HG03565 (cell line): ENCODE results near the gene PNPLA7.

Experiments used
- ATAC-seq: cut with Tn5 transposase; IDR thresholded peaks from one replicate; pipeline ENCODE4 v1.9.1; 2021; ENCODE audit warnings: mild to moderate bottlenecking, moderate library complexity; ENCODE audit not compliant: unreplicated experiment

Gene PNPLA7

DNA sequence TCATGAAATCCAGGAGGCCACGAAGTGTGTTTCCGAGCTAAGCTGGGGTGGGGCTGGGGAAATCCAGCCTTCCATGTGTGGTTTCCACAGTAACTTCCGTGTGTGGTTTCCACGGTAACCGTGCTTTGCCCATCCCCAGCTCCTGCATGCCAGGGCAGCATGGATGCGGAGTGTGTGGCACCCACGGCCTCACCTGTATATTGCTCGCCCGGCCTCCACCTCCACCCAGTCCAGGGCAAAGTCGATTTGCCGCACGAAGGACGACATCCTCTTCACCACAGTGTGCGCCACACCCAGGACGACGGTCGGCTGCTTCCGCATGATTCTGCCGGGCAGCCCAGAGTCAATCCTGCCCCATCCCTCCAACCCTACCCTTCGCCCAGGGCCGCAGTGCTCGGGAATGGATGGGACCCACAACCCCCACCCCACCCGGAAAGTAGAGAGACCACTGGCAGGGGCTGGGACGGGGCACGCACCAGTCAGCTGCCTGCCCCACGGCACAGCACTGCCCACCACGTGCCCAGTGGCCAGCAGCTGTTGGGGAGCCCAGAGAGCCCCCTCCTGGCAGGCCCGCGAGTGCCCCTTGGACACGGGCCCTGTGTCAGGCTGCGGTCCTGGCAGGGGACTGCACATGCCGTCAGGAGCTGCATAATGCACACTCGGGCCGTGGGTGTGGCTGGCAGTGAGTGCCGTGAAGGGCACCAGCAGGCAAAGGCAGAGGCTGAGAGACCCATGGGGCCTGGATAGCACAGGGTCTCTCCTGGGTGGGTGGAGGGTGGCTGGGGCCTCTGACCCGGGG is 52.1 kb downstream of the PNPLA7 start:
- no peak for ATAC-seq

DNA sequence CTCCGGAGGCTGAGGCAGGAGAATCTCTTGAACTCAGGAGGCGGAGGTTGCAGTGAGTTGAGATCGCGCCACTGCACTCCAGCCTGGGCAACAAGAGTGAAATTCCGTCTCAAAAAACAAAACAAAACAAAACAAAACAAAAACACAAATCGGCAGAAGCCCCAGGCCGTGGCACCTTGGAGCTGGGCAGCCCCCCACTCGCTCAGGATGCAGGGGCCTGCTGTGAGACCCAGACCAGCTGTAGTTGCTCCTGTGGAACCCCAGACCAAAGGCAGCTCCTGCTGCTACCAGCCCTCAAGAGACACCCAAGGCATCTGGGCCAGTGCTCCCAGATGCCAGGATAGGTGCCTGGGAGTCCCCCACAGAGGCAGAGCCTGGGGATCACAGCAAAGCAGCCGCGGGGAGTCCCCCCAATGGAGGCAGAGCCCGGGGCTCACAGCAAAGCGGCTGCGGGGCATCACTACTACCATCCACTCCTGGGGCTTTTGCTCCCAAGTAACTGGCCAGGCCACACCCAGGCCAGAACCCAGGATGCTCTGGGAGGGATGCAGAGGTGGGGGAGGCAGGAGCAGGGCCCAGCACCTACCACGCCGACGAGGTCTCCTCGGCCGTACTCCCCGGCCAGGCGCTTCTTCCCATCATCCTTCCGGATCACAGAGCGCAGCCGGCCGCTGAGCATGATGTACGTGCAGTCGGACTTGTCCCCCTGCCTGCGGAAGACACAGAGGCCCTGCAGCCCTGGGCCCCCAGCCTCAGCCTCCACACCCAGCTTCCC is 53.4 kb downstream of the PNPLA7 start:
- no peak for ATAC-seq

DNA sequence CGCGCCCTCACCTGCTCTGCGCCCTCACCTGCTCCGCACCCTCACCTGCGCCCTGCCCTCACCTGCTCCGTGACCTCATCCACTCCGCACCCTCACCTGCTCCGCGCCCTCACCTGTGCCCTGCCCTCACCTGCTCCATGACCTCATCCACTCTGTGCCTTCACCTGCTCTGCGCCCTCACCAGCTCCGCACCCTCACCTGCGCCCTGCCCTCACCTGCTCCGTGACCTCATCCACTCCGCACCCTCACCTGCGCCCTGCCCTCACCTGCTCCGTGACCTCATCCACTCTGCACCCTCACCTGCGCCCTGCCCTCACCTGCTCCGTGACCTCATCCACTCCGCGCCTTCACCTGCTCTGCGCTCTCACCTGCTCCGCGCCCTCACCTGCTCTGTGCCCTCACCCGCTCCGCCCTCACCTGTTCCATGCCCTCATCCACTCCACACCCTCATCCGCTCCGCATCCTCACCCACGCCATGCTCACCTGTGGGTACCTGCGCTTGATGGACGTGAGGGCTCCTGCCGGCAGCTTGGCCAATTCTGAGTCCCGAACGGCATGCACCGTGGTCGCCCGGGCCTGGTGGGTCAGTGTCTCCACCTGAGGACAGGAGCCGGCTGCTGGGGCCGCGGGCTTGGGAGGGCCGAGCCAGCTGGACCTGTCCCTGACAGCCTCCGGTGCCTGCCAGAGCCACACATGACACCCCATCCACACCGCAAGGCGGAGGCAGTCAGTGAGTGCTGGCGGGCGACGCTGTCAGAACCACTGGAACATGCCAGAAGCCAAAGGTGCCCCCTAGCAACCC is 55.5 kb downstream of the PNPLA7 start:
- no peak for ATAC-seq

DNA sequence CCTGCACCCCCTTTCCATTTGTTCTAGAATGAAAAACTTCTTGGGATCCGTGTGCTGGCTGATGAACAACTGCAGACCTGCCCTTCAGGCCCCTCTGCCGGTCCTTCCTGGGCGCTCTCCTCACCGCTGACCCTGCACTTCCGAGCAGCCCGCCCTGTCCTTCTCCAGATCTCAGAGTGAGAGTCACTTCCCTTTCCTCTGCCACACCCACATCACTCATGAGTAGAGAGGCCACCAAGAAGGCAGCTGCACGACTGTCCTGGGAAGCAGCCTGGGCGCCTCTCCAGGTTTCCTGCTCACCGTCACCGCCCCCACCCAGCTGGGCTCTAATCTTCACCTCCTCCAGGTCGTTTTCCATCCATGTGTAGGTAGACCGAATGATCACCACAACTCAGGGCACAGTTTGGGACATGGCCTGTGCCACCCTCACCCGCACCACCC is 56.1 kb downstream of the PNPLA7 start:
- ATAC-seq, result no peak

DNA sequence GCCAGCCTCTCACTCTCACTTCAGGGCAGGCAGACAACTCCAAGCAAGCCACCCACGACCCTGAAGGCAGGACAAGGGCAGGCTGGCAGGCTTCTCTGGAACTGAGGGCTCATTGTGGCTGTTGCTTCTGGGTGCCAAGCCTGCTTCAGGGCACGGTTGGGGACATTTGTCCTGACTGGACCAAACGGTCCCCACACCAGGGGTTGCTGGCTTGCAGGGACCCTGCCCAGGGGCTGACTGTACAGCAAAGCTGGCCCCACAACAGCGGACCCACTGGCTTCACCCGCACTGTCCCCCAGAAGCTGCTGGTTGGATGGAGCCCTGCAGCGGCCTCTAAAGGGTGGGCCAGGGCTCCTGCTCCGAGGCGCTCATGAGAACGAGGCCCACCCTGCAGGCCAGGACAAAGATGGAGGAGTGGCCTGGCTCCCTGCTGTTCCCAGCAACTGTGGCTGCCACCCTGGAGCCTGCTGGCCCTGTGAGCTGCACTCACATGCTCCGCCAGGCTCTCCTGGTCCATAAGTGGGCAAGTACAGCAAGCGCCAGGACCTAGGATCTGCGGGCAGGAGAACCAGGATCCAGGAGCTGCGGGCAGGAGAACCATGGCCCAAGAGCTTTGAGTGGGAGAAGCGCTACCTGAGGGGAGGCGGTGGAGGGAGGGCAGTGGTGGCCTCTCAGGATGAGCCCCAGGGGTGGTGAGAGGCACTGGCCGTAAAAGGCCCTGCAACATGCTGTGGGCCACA is 56.7 kb downstream of the PNPLA7 start:
- ATAC-seq, result no peak

DNA sequence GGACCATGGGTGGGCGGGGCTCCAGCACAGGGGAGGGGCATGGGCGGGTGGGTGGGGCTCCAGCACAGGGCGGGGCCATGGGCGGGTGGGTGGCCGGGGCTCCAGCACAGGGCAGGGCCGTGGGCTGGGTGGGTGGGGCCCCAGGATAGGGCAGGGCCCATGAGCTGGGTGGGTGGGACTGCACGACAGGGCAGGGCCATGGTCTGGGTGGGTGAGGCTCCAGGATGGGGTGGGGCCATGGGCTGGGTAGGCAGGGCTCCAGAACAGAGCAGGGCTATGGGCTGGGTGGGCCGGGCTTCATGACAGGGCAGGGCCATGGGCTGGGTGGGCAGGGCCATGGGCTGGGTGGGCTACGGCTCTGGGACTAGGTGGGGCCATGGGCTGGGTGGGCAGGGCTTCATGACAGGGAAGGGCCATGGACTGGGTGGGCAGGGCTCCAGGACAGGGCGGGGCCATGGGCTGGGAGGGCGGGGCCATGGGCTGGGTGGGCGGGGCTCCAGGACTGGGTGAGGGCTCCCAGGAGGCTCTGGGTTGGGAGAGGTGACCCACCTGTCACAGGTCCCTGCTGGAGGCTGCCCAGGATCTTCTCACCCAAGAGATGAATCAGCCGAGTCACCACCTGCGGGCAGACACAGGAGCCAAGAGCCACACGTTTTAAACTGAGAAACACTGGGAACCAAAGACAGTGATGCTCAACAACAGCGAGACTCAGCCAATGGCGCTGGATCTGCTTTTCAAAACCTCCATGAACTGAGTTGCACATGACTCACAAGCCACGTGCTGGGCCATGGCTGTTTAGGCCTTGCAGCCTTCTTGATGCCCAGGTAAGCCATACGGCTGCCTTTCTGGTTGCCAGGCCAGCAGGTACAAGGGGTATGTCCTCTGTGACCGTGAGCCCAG is 57.5 kb downstream of the PNPLA7 start:
- no peak for ATAC-seq

DNA sequence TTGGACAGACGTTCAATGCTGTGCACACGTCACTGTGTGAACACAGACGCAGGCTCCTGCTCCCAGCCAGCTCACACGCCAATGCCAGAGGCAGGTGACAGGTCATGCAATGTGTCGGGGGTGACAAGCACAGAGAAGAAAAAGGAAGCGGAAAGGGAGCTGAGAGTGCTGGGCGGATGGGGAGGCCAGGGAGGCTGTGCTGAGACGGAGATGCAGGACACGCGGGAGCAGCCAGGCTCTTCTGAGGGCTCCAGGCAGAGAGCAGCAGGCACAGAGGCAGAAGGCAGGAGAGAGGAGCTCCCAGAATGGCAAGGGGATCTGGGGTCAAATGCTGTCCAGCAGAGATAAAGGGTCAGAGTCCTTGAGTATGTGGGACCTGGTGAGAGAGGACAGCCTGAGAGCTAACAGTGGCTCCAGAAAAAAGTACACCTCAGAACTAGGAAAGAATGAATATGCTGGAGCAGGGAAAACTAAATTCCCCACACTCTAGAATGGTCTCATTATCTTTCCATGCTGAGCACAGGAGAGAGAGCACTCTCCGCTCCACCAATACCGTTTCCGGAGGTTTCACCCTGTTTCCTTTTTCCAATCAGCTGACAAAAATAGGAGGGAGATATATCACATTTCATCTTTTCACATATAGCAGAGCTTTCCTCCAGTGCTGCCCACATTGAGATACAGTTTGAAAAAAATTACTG is 58.3 kb downstream of the PNPLA7 start:
- ATAC-seq, result no peak

DNA sequence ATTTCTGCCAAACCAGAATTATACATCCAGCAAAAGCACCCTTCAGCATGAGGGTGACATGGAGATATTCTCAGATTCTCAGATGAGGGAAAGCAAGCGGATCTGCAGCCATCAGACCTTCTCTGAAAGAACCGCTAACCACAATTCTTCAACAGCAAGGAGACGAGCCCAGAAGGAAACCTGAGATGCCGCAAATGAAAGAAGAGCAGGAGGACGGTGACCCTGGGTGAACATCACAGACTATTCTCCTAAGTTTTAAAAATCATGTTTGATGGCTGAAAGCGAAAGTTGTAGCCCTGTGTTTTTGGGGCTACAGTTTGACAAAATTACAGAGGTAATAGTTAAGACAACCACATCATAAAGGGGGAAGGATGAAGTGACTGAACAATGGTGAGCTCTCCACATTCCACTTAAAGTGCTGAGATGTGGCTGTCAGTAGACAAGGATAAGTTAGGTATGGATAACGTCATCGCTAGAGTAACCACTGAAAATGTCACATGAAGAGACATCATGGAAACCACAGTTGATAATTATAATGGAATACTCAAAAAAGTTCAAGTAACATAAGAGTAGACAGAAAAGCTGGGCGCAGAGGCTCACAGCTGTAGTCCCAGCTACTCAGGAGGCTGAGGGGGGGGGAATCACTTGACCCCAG is 59.5 kb downstream of the PNPLA7 start:
- no peak for ATAC-seq

DNA sequence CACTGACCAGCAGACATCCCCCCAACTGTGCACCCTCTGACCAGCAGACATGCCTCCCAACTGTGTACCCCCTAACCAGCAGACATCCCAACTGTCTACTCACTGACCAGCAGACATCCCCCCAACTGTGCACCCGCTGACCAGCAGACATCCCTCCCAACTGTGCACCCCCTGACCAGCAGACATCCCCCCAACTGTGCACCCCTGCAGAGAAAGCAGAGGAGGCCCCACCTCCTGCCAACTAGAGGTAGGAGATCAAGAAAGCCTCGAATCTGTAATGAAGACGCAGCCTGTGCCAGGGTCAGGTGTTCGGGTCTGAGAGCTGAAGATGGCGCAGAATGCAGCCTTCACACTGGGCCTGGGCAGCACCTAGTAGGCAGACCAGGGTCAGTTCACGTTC is 61.3 kb downstream of the PNPLA7 start:
- ATAC-seq, result no peak

DNA sequence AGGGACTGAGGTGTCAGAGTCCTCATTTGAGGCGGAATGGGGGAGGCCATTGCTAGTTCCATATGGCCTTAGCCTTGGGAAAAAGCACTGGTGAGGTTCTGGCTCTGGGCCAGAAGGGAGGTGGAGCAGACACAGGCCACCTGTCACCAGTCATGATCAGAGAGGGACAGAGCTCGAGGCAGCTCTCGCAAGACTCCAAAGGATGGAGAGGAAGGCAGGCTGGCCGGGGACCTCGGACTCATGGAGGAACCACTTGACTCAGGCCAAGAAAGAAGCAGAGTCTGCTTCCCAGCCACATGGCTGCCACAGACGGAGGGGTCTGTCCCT is 61.9 kb downstream of the PNPLA7 start:
- no peak for ATAC-seq

DNA sequence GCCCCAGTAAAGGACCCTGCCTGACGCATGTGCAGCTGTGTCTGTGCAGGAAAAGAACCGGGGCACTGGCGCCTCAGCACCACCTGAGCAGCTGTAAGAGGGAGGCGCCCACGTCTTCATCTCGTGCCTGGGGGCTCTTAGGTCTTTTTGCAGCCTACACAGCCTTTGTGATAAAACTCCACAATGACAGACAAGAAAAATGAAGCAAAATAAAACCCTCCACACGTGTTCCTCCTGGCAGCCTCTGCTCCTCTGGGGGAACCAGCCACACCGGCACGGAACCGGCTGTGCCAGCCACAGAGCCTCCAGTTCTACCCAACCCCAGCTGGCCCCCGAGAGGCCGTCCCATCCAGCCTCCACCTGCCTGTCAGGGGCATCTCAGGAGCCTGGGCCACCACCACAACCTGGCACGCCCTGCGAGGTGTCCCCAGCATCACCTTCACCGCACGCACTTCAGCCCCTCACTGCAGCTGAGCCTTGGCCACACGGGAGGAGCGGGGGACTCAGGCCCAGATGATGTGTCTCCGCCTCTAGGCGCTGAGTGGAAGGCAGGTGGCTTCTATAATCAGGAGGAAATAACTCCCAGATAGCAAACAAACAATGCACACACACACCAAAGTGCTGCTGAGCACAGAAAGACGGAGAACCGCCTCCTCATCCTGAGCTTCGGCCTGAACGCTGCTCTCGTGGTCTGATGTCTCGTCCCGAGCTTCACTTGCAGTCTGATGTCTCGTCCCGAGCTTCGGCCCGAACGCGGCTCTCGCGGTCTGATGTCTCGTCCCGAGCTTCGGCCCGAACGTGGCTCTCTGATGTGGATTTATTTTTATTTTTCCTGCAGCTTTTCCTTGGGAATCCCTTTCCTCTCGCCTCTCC is 62.5 kb downstream of the PNPLA7 start:
- no peak for ATAC-seq

DNA sequence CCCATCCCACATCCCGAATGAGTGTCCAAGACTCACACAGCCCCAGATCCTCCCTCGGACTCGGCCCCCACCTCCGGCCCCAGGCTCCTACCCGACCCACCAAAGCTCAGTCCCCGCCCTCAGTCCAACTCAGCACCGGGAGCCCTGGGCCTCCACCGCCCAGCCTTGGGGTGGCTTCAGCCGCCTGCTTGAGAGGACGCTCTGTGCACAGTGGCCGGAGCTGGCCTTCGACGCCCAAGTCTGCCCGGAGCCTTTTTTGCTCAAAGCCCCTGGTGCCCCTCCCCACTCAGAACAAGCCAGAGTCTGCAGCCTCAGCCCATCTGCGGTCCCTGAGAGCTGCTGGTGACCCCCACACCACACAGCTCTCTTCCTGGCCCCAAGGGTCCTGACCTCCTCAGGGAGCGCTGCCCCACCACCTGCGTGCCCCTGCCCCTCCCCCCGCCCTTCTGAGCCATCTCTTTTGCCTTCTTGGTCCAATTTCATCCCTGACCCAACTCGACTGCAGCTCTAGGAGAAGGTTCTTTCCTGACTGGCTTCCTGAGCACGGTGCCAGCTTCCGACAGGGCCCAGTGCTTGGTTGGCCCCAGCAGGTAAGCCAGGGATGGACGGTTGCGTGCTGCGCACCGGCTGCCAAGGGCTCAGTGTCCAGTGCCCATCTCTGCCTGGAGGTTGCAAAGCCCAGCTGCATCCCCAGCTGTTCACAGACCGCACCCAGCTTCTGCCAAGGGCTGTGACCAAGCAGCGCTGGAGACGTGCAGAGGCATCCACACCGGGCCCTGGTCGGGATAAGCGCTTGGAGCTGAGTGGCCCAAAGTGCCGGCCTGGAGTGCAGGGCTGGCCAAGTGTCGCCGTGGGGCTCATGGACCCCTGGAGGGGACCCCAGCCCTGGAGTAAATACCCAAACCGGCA is 63.4 kb downstream of the PNPLA7 start:
- ATAC-seq, result no peak

DNA sequence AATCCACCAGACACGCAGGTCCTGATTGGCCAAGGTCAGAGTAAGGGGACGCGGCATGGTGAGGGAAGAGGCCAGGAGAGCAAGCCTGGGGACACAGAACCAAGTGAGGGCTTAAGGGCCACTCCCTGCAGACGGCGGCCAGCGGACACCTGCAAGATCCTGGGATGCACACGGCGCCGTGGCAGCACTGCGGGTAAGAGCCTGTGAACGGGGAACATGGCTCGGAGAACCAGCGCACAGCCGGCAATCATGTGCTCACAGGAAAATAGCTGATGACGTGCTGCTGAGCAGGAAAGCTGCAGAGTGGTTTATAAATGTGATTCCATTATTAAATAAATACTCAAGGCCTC is 64.1 kb downstream of the PNPLA7 start:
- ATAC-seq, result no peak

DNA sequence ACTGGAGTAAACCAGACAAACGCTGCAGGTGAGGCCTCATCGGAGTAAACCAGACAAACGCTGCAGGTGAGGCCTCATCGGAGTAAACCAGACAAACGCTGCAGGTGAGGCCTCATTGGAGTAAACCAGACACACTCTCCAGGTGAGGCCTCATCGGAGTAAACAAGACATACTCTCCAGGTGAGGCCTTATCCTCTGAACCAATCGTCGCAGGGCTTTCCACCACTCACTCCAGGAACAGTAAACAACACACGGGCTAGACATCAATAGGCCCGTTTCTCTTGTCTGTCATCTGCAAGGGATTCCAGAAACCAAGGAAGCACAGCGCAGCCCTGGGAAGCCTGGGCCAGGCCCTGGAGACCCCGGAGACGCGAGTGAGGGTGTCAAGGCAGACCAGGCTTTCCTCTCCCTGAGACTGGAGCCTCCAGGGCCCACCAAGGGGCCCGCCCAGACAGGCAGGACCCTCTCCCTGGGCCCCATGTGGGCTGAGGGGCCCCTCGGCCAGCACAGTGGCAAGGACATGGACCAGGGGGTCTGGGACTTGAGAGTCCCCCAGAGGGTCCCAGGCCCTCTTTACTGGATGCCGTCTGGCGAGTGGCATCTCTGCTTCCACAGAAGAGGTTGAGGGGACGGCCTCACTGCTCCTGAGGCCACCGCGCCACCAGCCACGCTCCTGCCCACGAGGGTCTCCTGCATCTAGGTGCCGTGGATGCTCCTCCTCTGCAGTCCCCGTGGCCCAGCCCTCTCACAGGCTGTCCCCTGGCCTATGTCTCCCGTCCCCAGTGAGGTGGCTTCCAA is 64.7 kb downstream of the PNPLA7 start:
- ATAC-seq, result no peak

DNA sequence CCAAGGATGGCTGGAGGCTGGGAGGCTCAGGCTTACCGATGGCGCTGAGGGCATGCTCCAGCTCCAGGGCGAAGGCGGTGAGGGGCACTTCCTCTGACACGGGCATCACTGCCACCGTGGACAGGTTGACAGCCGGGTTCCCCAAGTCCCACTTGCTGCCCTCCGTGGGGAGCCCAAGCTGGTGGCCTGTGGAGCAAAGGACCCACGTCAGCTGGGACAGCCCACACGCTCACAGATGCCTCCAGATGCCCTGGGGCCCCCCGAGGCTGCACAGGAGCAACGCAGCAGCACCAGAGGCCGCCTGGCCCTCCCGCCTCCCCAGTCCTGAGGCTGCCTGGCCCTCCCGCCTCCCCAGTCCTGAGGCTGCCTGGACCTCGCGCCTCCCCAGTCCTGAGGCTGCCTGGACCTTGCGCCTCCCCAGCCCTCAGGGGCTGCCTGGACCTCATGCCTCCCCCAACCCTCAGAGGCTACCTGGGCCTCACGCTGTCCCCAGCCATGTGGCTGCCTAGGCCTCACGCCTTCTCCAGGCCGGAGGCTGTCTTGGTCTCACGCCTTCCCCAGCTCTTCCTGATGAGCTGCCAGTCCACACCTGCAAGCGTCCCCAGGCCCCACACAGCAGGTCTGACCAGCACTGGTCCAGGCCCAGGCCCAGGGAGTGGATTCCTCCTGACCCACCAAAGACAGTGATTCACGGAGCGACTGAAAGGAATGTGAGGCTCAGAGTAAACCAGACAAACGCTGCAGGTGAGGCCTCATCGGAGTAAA is 65.5 kb downstream of the PNPLA7 start:
- ATAC-seq, result no peak
